Sigmoid colon (tissue), 7 donors: ENCODE results near the gene ARHGEF19. TPM values are rescaled to one million over a fixed set of nuclear protein-coding genes. Genes with fewer than 3 reads are reported as not detected.

ENCODE experiments used
- DNase-seq: peaks from one replicate; pipeline ENCODE4 v3.0.0-alpha.2; 2019
- H3K27ac ChIP-seq, 4 donors: fragments of 200-600 bp; sonication (generic); one replicate each; pipeline ENCODE4 v1.5.1; 2016 to 2019; ENCODE audit warnings: mild to moderate bottlenecking in 1 of 4
- H3K27me3 ChIP-seq, 3 donors: fragments of 200-600 bp; sonication (generic); one replicate each; pipeline ENCODE4 v1.5.1; 2019; ENCODE audit warnings: mild to moderate bottlenecking in 1 of 3
- H3K36me3 ChIP-seq, 4 donors: fragments of 200-600 bp; sonication (generic); one replicate each; pipeline ENCODE4 v1.5.1; 2016 to 2019
- H3K4me1 ChIP-seq, 4 donors: fragments of 200-600 bp; sonication (generic); one replicate each; pipeline ENCODE4 v1.5.1; 2017 to 2019
- H3K4me3 ChIP-seq, 4 donors: fragments of 200-600 bp; sonication (generic); one replicate each; pipeline ENCODE4 v1.5.1; 2017 to 2019; ENCODE audit warnings: mild to moderate bottlenecking in 2 of 4, moderate library complexity in 1 of 4
- H3K9me3 ChIP-seq, 4 donors: fragments of 200-600 bp in 3 of 4; sonication (generic) in 3 of 4; one replicate each; pipeline versions ENCODE4 v1.5.1 to v1.6.1; 2013 to 2019
- EP300 ChIP-seq, 4 donors: sonication (generic); formaldehyde crosslinking; IDR thresholded peaks; one replicate each; pipeline ENCODE4 v1.6.1; 2017; ENCODE audit warnings: antibody characterized with exemption in 4 of 4
- POLR2A ChIP-seq, 2 donors: fragments of 450-650 bp; IDR thresholded peaks; one replicate each; pipeline ENCODE4 v1.6.1; 2016; ENCODE audit warnings: antibody characterized with exemption in 2 of 2, mild to moderate bottlenecking in 2 of 2, moderate library complexity in 2 of 2
- POLR2AphosphoS5 ChIP-seq, 4 donors: sonication (generic); formaldehyde crosslinking; IDR thresholded peaks; one replicate each; pipeline ENCODE4 v1.6.1; 2017; ENCODE audit warnings: antibody characterized with exemption in 4 of 4
- WGBS, 2 donors: extraction: QIAGEN DNeasy Blood & Tissue Kit; methylation state at CpG; one replicate each; pipeline ENCODE4 v1.1.7; 2013; 5-methylcytosine and 5-hydroxymethylcytosine counted together
- intact Hi-C: fragments of 100-400 bp; cut with DNase I; formaldehyde crosslinking; loops from one replicate; pipeline ENCODE4 v1.15.1; 2023
- polyA plus RNA-seq, 3 donors: library from polyadenylated mRNA; stranded (reverse); fragments of 200-250 nt; gene quantifications; one replicate each; pipeline ENCODE4 v1.2.3, GENCODE V29; 2013
- total RNA-seq, 4 donors: library from RNA; depleted of rRNA; stranded (reverse); fragments of >200 nt; gene quantifications; one replicate each; pipeline ENCODE4 v1.1.0, GENCODE V29; 2016
- TF ChIP-seq, protein P1 (sequence below), 4 experiments: fragments of 450-650 bp in 3 of 4; fragments of 200-600 bp in 1 of 4; IDR thresholded peaks; one replicate each; pipeline ENCODE4 v1.5.1; 2016 to 2019; ENCODE audit warnings: antibody characterized with exemption in 4 of 4, mild to moderate bottlenecking in 3 of 4, moderate library complexity in 2 of 4
- donor health status: healthy with polysubstance abuse.
- donor health status: Bipolar disorder and iron deficiency.
- donor health status: healthy.

ARHGEF19 gene
- total and polyA plus RNA-seq, 7 donors = 2.5 to 10.8 (median 4.0) TPM; not detected in 1

DNA sequence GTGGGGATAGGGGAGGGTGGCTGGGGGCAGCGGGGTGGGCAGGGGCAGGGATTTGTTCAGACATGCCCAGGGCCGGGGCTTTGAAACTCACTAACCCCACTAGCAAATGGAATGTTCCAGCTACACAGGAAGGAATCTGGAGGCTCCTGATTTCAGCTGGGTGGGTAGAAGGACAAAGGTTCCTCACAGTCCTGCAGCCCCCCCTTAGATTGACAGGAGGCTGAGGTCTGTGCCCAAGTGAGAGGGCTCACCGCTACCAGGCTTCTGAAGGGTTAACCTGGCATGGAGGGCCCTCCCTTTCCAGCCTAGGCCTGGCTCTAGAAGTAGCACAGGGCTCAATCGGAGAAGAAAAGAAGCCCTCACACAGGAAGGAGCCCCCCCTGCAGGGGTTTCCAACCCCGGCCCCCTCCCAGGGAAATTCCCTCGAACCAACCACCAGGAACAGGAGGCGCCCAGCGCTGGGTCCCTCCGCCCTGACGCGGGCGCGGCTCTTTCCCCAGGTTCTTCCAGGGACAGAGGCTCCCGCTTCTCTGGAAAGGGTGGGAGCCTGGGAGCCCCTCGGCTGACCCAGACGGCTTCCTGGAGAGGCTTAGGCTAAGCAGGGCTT is 59.9 kb downstream of the ARHGEF19 start:
- intact Hi-C loops = no loop called here
- peak overlapping the region; percentile 76 to 89 (median 81) for H3K27ac ChIP-seq
- 20 to 56% methylated on average over 16 of the region's 16 CpGs for WGBS, 2 donors

DNA sequence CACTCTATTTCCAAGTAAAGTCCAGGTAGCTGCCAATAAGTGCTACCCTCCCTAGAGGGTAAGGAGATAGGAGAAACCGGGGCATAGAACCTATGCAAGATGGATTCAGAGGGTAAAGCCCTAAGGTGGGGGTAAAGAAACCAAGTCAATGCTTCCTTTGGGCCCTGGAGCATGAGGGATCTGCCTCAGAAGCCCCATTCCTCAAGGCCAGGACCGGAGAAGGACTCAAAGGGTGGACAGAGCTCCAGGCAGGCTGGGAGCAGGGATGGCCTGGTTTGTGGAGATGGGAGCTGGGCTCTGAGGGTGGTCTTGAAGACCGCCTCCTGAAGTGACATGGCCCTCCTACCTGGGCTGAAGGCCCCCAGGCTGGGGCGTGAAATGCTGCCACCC is 60.5 kb downstream of the ARHGEF19 start:
- intact Hi-C loops = no loop called here
- no peak for DNase-seq
- Histone ChIP-seq H3K27ac (peak overlapping the region; percentile 76 to 89 (median 81)), H3K9me3 (no peaks in the 10 kb centered on the region), H3K4me1 (peaks cover 0 to 44% (median 34%) of the 10 kb centered on the region in 4 donors), H3K36me3 (peaks cover 0 to 12% (median 2%) of the 10 kb centered on the region in 4 donors), H3K27me3 (no peaks in the 10 kb centered on the region), H3K4me3 (peak overlapping the region in 1 of 4 donors; percentile 1)
- TF ChIP-seq, protein P1, sequence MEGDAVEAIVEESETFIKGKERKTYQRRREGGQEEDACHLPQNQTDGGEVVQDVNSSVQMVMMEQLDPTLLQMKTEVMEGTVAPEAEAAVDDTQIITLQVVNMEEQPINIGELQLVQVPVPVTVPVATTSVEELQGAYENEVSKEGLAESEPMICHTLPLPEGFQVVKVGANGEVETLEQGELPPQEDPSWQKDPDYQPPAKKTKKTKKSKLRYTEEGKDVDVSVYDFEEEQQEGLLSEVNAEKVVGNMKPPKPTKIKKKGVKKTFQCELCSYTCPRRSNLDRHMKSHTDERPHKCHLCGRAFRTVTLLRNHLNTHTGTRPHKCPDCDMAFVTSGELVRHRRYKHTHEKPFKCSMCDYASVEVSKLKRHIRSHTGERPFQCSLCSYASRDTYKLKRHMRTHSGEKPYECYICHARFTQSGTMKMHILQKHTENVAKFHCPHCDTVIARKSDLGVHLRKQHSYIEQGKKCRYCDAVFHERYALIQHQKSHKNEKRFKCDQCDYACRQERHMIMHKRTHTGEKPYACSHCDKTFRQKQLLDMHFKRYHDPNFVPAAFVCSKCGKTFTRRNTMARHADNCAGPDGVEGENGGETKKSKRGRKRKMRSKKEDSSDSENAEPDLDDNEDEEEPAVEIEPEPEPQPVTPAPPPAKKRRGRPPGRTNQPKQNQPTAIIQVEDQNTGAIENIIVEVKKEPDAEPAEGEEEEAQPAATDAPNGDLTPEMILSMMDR (IDR thresholded peaks at IDR 0.05) = no peak
- TF ChIP-seq EP300 (IDR thresholded peaks at IDR 0.05) = no peak
- no peak for TF ChIP-seq POLR2A (IDR thresholded peaks at IDR 0.05)
- no peak for TF ChIP-seq POLR2AphosphoS5 (IDR thresholded peaks at IDR 0.05)
- WGBS, 2 donors = 89 to 91% methylated on average over 4 of the region's 4 CpGs

More for the DNA sequence above, 59.9 kb downstream of the ARHGEF19 start:
- Histone ChIP-seq H3K9me3 (no peaks in the 10 kb centered on the region), H3K4me3 (peak overlapping the region in 3 of 4 donors; percentile 2 to 56 (median 6)), H3K4me1 (peaks cover 0 to 41% (median 28%) of the 10 kb centered on the region in 4 donors), H3K27me3 (no peaks in the 10 kb centered on the region), H3K36me3 (peaks cover 0 to 12% (median 2%) of the 10 kb centered on the region in 4 donors)
- no peak for DNase-seq
- TF ChIP-seq POLR2A (IDR thresholded peaks at IDR 0.05) (no peak), EP300 (IDR thresholded peaks at IDR 0.05) (no peak), POLR2AphosphoS5 (IDR thresholded peaks at IDR 0.05) (no peak)
- TF ChIP-seq, protein P1 (IDR thresholded peaks at IDR 0.05) = no peak

DNA sequence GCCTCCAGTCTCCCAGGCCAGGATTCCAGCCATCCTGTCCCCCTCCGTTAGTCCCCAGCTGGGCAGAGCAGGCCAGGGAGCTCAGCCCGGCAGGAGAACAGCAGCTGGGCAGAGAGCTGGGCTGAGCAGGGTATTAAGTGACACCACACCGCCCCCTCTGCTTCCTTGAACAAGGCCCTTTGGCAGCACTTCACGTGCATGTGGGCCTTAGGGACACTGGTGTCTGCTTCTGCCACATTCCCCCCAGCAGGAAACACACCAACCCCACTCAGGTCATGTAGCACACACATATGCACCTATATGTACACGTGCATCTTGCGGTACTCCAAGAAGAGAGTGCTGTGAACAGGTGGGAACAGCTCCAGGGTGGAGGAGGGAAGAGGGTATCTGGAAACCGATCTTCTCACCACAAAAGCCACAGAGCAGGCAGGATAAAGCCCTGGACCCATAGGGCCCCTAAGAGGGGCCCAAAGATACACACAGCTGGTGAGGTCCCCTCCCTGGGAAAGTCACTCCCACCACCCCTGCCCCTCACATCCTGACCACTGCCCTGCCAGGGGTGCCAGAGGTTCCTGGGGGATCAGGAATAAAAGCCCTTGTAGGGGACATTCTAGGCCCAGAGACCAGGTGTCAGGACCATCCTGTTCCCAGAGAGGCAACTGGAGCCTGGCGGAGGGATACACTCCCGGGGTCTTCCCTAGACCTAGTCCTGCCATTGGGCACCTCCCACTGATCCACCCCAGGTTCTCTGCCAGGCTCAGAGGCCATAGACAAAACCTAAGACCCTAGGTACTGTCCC is 61.1 kb downstream of the ARHGEF19 start:
- DNase-seq = no peak
- WGBS, 2 donors = 59 to 80% methylated on average over 9 of the region's 9 CpGs
- Histone ChIP-seq H3K9me3 (no peaks in the 10 kb centered on the region), H3K27ac (peak overlapping the region in 3 of 4 donors; percentile 76 to 89 (median 85)), H3K4me3 (no peak overlapping the region), H3K36me3 (peaks cover 0 to 12% (median 2%) of the 10 kb centered on the region in 4 donors), H3K27me3 (no peaks in the 10 kb centered on the region), H3K4me1 (peaks cover 0 to 50% (median 39%) of the 10 kb centered on the region in 4 donors)
- TF ChIP-seq EP300 (IDR thresholded peaks at IDR 0.05) (no peak), POLR2AphosphoS5 (IDR thresholded peaks at IDR 0.05) (no peak), POLR2A (IDR thresholded peaks at IDR 0.05) (no peak)
- TF ChIP-seq, protein P1 (IDR thresholded peaks at IDR 0.05) = no peak
- intact Hi-C loops = no loop called here

DNA sequence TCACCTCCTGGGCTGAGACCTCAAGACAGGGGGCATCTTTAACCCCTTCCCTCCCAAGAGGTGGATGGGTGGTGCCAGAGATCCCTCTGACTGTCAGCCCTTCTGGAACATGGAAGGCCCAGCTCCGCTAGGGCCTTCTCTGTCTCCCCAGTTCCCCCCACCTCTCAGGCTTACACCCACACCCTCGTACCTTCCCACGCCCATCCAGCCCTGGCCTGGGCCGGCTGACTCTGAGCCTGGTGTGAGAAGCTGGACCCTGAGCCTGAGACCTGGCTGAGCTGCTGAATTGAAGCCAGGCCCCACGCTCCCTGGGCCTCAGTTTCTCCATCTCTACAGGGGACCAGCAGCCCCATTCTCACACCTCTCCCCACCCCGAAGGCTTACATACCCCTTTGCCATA is 61.9 kb downstream of the ARHGEF19 start:
- DNase-seq = no peak
- Histone ChIP-seq H3K36me3 (peaks cover 0 to 12% (median 2%) of the 10 kb centered on the region in 4 donors), H3K9me3 (no peaks in the 10 kb centered on the region), H3K4me3 (no peak overlapping the region), H3K4me1 (peaks cover 0 to 56% (median 43%) of the 10 kb centered on the region in 4 donors), H3K27me3 (no peaks in the 10 kb centered on the region), H3K27ac (peak overlapping the region in 2 of 4 donors; percentile 11 to 18)
- 80 to 81% methylated on average over 6 of the region's 6 CpGs for WGBS, 2 donors
- intact Hi-C loops = no loop called here
- no peak for TF ChIP-seq EP300 (IDR thresholded peaks at IDR 0.05)
- TF ChIP-seq, protein P1 (IDR thresholded peaks at IDR 0.05) = no peak
- no peak for TF ChIP-seq POLR2A (IDR thresholded peaks at IDR 0.05)
- no peak for TF ChIP-seq POLR2AphosphoS5 (IDR thresholded peaks at IDR 0.05)
